ENCODE results near the gene RBMS1.

DNA sequence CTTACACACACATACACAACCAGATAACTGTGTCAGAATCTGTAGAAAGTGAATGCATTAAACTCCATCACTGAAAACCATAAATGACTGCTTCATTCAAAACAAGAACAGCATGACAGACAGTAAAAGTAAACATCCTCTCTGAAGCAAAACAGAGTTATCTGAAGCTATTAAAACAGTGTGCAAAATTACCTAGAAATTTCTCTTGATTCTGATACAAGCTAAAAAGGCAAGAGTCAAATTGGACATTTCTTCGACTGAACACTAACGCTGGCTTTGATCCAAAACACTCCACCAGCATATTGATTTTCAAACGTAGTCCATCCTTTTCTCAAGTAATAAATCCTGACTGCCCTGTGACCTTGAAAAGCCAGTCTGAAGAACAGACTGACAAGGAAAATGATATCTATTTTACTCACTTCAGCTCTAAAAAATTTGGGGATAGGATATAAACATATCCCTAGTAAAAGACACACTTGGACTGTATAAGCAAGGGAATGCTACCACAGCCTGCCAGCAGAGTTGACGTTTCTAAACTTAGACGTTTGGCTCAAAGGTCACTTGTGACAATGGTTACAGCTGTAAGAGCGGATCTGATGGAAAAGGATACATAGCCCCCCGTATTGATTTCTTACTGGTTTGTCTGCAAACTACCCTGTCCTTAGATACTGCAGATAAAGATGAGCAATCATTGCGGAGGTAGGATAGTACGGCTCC lies 164.6 kb downstream of the RBMS1 start:
- TF ChIP-seq, protein P1, sequence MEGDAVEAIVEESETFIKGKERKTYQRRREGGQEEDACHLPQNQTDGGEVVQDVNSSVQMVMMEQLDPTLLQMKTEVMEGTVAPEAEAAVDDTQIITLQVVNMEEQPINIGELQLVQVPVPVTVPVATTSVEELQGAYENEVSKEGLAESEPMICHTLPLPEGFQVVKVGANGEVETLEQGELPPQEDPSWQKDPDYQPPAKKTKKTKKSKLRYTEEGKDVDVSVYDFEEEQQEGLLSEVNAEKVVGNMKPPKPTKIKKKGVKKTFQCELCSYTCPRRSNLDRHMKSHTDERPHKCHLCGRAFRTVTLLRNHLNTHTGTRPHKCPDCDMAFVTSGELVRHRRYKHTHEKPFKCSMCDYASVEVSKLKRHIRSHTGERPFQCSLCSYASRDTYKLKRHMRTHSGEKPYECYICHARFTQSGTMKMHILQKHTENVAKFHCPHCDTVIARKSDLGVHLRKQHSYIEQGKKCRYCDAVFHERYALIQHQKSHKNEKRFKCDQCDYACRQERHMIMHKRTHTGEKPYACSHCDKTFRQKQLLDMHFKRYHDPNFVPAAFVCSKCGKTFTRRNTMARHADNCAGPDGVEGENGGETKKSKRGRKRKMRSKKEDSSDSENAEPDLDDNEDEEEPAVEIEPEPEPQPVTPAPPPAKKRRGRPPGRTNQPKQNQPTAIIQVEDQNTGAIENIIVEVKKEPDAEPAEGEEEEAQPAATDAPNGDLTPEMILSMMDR (IDR thresholded peaks at IDR 0.05; ENCODE audit: poor library complexity, severe bottlenecking): no peak
- TF ChIP-seq POLR2AphosphoS5 (IDR thresholded peaks at IDR 0.05): no peak
- TF ChIP-seq MXI1 (conservative IDR thresholded peaks at IDR 0.05; ENCODE audit: poor library complexity, severe bottlenecking): no peak
- TF ChIP-seq EP300 (conservative IDR thresholded peaks at IDR 0.05; ENCODE audit: poor library complexity, severe bottlenecking): no peak

All from neural cell (in vitro differentiated cells).